22Rv1 (cell line): Measurements from ENCODE around the gene HECW1.

Experiments used
- ZFX ChIP-seq: fragments of 450-650 bp; IDR thresholded peaks from 2 replicates; pipeline ENCODE4 v1.6.1; 2017; ENCODE audit warnings: antibody characterized with exemption, borderline replicate concordance
- TF ChIP-seq, protein P1 (sequence below): fragments of 450-650 bp; IDR thresholded peaks from 2 replicates; pipeline ENCODE4 v1.5.1; 2017; ENCODE audit warnings: mild to moderate bottlenecking

- TF ChIP-seq, protein P1, sequence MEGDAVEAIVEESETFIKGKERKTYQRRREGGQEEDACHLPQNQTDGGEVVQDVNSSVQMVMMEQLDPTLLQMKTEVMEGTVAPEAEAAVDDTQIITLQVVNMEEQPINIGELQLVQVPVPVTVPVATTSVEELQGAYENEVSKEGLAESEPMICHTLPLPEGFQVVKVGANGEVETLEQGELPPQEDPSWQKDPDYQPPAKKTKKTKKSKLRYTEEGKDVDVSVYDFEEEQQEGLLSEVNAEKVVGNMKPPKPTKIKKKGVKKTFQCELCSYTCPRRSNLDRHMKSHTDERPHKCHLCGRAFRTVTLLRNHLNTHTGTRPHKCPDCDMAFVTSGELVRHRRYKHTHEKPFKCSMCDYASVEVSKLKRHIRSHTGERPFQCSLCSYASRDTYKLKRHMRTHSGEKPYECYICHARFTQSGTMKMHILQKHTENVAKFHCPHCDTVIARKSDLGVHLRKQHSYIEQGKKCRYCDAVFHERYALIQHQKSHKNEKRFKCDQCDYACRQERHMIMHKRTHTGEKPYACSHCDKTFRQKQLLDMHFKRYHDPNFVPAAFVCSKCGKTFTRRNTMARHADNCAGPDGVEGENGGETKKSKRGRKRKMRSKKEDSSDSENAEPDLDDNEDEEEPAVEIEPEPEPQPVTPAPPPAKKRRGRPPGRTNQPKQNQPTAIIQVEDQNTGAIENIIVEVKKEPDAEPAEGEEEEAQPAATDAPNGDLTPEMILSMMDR, result no peak
- TF ChIP-seq ZFX, result no peak
Measured at GRCh38 chr7:43491984-43492383, 379.5 kb downstream of the HECW1 start.
